ENCODE results near the gene IRS2.

IRS2 gene

DNA sequence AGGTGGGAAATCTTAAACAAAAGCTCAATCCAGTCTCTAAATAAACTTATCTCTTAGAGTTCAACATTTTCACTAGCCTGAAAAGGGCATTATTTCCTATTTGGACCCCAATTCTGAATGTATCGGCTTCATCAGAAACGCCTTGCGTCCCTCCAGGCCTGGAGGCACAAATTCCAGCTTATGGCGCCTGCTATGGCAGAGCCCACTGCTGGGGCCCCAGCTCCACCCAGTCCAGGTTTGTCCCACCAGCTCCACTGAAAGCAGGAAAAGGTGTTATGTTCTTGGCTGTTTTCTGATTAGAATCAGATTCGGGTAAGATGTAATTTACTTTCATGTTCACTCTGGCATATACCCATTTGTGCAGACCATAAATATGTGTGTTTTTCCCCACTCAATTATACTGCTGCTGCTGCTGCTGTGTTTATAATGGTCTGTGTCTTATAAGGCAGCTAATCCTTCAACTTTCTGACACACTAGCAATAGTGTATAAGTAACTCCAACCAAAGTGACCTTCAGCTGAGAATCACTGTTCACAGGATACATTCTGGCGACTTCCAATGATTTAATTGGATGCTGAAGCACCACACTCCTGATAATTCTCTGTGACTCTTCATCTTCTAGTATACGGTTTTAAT lies 6.4 kb downstream of the IRS2 start:
- no peak for DNase-seq

DNA sequence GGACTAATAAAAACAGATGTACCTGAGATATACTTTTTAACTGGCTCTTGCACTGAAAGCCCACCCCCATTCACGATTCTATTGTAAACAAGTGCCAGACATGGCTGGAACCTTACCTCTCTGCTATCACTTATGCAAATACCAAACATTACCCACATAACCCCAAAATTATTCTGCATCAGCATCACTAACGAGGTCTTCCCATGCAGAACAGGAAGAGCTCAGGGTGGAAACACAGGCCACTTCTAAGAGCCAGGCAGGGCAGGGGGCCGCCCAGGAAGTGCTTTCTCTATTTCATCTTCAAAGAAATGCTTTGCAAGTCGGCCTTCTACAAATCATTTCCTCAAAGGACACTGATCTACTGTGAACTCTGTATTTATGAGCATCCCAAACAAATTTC lies 7.3 kb downstream of the IRS2 start:
- DNase-seq: peak in 1 of 2 experiments; percentile 19

DNA sequence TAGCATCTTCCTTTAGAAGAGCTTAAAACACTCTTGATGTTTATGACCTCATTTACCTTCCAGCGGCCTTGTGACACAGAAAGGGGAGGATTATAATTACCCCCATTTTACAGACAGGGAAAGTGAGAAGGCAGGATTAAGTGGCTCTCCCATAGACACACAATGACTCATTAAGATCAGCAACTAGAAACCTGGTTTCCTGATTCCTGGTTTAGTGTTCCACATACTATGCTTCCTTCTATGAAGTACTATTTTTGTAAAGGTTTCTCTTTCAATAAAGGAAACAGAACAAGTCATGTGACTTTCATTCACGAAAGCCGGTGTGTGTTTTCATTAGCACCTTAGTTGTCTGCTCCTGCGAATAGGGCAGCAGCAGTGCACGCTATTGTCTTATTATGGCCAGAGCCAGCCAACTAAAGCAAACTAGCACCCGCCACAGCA lies 8.3 kb downstream of the IRS2 start:
- DNase-seq: peak; percentile 62 to 70

DNA sequence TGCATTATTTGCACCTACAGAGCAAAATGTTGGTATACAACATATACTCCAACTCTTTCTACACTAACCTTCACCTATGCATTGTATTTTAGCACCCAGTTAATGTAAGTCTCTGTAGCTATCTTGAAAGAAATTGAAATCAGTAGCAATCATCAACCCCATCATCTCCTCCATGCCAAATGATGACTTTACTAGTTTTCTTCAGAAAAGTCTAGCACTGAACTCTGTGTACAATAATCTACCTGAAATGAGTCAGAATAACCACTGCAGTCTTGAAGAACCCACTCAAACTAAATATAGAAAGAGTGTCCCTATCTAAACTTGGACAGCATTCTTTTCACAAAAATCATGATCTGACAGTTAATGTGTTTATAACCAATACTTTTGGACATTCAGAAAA lies 9.8 kb downstream of the IRS2 start:
- no peak for DNase-seq

DNA sequence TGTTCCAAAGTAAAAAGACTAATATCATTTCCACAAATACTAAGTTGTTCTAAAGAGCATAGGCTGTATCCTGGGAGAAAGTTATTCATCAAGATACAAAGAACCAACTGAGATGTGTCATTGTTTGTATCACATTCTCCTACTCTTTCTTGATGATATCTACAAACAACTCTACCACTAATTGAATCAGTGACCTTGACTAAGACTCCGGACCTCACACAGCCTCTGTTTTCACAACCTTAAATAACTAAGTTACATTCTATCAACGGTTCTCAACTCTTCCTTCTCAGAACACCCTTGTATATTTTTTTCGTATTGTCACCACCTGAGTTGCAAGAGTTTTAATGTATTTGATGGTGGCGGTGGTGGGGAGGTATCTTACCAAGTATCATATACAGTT lies 12.6 kb downstream of the IRS2 start:
- DNase-seq: no peak

DNA sequence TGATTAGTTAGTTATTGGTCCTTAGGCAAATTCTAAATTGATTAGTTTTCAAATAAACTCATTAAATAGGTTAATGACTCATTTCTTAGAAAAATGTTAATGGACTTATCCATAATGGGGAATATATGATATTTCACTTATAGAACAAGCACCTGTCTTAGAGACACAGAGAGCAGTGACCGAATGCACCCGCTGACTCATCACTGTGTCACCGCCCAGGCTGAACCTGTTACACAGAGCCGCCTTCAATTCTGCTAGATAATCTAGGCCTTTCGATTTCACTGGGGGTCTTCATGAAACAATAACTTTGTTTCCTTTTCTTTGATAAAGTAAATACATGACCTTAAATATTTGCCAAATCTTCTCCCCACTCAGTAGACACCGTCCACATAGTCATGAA lies 13.1 kb downstream of the IRS2 start:
- no peak for DNase-seq

DNA sequence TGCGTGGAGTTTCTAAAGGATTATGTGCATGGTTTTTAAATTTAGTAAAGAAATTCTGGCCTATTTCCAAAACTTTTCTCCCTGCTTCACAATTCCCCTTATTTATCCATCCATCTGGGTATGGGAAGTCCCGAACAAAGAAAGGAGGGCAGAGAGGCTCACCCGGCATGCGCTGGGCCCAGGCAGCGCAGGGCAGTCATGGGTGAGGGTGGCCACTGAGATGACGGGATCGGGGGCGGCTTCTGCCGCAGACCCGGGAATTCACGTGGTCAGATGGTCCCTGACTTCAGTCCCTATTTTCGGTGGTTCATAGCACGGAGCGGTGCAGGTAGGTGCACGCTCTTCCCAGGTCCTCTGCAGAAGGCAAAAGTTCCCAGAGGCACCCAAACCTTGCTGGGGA lies 14.5 kb downstream of the IRS2 start:
- DNase-seq: no peak

DNA sequence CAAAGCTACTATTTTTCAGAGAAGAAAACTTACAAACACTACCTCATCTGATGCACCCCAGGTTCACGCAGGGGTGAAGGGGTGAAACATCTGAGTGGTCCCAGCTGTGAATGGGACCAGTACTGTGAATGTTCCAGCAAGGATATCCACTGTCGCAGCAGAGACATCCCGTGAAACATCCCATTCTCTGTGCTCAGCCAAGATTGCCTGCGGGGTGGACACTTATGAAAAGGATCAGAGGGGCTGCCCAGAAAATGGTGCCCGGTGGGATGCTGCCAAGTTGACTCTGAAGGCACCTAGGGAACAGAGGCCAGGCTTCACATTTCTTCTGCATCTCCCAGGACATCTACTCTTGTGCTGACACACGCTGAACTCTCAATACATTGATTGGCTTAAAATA lies 15.9 kb downstream of the IRS2 start:
- DNase-seq: no peak

DNA sequence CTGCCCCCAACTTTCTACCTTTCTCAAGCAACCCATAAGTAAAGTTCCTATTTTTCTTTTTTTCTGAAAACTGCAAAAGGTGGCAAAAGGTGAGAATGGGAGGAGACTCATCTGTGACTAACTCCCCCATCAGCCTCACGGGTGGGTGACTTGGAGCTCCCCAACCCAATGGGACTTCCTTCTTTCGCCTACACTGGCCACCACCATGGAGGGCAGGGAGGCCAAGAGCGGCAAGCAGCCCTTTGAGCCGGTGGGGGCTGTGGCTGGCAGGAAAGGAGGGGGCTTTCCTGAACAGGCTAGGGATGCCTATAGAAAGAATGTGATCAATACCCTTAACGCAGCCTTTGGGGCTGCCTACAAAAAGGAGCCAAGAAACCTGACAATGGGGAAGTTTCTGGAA lies 16.5 kb downstream of the IRS2 start:
- DNase-seq: no peak

DNA sequence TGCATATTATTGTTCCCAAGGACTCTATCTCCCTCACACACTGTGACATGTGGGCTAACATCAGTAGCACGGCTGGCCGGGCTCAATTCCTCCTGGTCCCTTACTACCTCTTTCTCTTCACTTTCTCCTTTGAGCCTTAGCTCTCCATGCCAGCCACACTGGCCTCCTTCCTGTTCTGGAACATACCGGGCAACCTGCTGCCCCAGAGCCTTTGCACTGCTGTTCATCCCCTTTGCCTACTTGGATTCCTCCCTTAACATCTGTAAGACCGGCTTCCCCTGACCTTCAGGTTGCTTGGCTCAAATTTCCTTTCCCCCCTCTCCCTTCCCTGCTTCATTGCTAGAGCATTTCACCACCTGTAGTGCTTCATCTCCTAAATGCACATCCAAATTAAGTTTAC lies 17.1 kb downstream of the IRS2 start:
- DNase-seq: no peak

DNA sequence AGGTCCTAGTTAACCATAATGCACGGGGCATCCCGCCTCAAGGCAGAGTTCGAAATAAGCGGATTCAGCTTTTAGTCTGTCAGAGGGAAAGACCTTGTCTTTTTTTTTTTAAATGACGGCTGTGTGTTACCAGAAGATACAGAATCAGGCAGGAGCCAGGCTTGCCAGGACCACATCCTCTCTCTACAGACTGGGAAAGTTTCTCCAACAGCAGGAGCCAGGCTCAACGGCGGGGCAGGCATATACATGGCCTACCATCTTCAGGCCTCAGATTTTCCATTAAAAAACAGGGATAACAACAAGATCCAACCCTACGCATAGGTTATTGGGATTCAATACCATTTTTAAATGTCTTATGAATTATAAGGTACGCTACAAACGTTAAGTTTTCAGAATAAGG lies 17.8 kb downstream of the IRS2 start:
- no peak for DNase-seq

DNA sequence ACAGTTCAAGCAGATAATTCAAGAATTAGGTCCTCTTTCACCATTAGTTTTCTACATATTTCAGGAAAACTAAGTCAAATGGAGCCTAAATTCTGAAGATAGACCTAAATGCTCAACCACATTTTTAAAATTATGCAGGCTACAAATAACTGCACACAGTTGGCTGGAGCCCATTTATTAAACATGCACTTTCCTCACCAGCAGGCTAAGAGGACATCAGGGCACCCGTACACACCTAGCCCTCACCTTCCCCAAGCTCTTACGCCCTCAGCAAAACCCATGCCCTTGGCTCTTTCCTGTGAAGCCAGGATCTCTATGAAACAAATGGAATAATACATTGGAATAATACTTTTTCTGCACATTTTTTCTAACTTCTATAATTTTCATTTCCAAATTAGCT lies 18.2 kb downstream of the IRS2 start:
- DNase-seq: no peak

DNA sequence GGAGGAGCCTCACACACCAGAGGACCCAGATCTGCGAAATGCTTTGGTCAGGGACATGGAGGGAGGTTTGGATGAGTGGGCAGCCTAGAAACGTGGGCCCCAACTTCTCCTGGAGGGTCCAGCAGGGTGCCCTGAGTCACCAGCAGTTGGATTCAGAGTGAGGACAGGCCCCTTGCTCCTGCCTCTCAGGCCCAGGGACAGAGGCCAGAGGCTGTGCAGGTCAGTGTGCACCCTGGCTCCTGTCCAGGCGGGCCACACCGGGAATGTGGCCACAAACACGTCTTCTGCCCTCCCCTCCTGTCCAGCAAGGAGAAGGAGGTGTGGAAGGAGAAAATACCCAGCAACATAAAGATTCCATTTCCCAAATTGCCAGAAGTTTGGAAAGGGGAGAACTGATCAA lies 19.4 kb downstream of the IRS2 start:
- DNase-seq: no peak

DNA sequence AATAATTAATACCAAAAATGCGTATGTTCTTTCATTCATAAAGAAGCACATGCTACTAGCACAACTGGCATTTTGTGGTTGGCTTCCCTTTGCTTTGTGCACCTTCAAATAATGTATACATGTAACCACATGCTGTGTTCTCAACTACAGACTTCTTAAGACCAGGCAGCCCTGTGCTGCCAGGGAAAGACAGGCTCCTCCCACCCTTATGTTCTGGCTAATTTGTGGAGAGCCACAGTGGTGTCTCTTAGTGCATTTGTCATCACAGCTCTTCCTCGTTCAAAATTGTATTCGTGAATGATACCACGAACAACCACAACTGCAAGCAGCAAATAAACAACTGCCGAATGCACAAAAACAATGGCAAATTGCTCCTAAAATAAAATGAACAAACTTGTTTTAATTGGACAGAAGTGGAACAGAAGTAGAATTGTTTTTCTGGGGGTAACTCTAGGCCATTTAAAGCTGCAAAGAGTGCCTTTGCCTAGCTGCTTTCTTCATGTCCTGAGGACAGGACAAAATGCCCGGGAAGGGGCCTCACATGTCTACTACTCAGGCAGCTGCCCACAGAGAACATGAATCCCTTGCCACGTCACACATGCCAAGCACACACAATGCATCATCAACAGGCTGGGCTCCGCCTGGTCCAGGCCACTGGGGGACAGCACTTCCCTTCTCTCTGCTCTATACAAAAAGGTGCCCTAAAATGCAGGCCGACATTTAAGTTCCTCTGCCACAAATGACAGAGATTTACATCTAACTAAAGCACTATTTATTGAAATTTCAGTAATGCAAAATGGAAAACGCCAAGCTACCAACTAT lies 21.7 kb downstream of the IRS2 start:
- no peak for DNase-seq

DNA sequence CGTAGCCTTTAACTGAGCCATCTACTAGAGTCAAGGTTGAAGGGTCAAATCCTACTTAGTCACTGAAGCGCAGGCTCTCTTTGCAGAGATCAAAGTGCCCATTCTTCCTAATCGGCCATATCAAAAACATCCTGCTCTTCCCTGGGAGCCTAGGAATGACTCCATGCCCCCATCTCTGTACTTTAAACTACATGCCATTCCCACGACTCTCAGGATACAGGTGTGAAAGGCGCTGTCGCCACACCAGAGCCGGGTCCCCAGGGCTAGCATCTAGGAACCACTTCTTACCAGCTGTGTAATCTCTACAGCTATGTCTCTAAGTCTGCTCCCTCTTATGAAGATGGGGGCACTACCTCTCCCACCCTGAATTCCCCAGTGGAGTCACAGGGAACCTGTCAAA lies 22.3 kb downstream of the IRS2 start:
- DNase-seq: no peak

DNA sequence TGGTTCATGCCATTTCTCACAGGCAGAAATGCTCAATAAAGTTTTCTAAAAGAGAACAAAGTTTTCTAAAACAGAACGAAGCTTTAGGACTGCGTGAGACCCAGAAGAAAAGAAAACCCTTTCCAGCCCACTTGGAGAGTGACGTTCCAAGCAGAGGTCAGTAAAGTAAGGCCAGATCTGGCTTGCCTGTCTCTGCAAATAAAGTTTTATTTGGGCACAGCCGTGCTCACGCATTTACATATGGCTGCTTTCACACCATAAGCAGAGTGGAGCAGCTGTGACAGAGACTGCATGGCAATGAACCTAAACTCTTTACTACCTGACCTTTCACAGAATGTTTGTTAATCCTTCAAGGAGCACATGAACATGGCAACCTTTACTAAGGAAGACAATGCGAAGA lies 23.6 kb downstream of the IRS2 start:
- no peak for DNase-seq

DNA sequence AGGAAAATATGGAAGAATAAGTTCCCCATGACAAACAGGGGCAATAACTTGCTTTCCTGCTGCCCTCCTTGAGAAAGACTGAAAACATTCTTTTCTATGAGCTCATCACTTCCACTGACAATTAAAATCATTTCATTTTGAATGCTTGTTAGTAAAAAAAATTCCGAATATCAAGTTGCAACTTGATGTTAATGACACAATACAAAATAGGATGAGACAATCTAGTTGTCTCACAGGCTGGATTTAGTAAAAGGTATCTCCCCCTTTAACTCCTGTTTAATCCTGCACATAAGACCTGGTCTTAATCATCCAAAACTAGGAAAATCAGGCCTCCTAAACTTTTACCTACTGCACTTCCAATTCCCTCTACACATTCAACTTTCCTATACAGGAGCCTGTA lies 24.7 kb downstream of the IRS2 start:
- no peak for DNase-seq

DNA sequence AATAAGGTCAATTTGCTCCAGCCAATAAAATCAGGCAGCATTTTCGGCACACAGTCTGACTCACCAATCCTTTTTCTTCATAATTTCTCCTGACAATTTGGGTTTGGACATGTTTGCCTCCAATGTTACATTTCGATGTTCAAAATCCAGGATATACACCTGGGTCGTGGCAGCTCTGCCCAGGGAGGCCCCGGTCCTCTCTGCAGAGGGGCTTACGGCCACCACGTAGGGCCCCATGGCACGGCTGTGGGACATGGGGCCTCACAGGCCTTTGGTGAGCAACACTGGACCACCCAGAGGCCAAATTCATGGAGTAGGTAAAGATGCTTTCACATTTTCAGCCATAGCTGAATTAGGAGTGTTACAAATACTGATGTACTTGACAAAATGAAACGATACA lies 25.4 kb downstream of the IRS2 start:
- DNase-seq: no peak

DNA sequence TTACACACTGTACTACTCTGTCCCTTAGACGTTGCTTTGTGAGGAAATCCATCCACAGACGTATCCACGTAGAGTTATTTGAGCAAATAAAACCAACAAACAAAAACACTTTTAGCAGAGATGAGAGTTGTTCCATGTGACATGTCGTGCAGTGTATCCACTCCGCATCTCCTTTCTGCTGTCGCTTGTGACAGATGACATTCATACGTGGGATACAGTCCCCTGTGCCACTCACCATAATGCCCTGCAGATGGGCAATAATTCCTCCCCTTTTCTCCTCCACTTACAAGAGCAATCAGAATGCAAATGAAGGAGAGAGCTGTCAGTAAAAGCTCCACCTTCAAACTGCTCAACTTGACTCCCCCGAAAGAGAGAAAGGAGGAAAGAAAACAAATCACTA lies 26.0 kb downstream of the IRS2 start:
- DNase-seq: no peak

DNA sequence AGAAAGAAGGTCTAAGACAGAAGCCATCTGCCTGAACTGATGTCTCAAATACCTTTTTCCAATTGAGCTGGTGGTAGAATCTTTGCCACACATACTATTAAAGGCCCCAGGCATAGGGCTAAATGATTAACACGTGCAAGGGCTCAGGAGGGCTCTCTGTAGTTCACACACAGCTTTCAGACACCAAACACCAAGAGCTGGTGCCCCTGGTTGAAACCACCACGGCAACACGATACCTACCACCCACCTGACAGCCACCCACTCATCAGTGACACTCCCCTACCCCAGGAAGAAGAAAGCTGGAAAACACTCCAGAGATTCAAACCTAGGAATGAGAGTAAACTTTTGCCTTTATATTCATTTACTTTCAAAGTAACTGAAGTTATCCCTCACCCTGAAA lies 26.8 kb downstream of the IRS2 start:
- DNase-seq: no peak

DNA sequence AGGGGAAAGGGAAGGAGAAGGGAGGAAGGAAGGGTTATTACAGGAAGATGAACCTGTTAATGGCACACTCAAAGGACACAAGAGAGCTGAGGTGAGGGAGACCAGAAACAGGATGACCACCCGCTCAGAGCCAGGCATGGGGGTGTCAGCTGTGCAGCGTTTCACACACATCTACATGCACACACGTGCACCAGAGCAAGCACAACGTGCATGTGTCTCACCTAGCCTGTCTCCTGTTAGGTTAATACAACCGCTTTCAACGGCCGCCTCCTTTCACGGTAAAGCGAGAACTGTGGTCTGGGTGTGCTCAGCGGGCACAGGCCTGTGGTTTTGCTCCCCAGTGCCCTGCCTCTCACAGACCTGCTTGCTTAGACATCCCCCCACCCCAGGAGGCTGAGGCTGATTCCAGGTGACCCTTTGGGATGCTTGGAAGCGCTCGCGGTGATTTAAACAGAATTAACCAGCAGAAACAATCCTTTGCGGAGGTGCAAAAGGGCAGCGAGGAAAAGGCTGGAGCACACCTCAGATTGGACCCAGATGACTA lies 27.4 kb downstream of the IRS2 start:
- DNase-seq: no peak

DNA sequence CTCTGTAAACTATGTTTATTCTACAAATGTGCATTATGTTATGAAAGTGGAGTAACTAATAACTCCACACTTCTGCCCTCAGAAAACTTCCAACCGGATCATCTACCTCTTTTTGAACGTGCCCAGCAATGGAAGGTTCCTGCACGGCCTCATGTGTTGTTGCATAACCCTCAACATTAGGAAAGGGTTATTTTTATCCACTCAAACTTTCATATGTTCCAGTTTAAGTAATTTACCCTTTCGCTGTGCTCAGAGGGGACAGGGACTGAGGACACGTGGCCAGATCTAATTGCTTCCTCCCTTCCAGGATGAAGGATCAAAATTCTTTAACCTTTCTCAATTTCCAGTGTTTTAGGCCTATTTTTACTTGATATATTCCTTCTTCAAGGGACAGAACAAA lies 29.6 kb downstream of the IRS2 start:
- DNase-seq: no peak

DNA sequence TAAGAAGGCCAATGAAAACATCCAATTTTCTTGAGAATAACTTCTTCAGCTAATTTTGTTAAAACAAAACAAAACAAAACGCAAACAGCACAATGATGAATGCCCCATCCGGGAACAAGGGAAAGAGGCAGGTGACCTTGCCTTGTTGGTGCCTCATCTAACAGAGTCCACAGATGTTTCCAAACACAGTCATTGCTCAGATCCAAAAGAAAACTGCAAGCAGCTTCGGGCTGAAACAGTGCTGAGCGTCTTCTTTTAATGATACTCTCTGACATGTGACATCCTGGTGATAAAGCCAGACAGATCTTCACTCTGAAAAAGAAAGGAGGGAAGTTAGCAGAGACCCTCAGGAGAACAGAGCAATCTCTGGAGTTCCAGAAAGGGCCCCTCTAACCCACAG lies 30.4 kb downstream of the IRS2 start:
- no peak for DNase-seq

DNA sequence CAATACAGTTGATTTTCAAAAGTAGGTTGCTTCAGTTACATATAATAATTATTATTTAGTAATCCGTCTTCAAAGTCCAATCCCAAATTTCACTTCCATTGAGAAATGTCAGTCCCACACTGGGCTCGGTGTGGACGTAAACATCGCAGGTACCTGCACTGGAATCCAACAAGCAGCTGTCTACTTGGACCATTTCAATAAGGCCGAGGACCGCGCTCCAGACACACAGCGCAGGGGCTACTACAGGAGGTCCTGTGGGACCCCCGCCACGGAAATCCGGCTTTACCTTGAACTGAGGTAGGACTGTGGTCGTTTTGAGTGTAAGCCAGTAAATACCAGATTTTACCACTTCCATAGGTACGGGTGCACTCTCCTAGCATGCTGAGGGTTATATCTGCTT lies 30.8 kb downstream of the IRS2 start:
- no peak for DNase-seq

DNA sequence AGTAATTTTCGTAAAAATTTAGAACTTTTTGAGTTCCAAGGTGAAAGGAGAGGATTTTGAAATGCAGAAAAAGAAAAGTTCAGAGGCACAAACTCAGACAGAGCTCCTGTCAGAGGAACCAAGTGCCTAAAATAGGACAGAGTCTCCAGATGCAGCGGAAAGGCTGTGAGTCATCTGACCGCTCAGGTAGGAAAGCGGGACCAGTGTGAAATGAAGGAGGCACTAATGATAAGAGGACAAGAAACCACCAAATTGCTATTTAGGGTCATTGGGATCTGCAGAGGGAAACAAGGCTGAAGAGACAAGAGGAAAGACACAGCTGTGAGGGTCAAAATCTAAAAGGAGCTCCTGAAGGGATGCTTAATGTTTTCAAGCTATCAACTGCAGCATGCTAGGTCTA lies 34.9 kb downstream of the IRS2 start:
- DNase-seq: no peak

Data from SHP77 (cell line).